Fibroblast of skin of right biceps (primary cell): ENCODE measurements around the gene FAM76A.
"Not testable (repeated sequence)": the region's sequence is repeated elsewhere in the genome, so short reads cannot be mapped to it uniquely, and the experiment has no call there.

Source experiments
- DNase-seq: peaks from one replicate; pipeline ENCODE4 v3.0.0-alpha.2; 2013

FAM76A gene

GRCh38 chr1:27782950-27783349 lies 57.2 kb downstream of the FAM76A start:
- no peak for DNase-seq

GRCh38 chr1:27784700-27785099 lies 58.9 kb downstream of the FAM76A start:
- no peak for DNase-seq

- DNase-seq, result peak; percentile 40
These were observed 60.2 kb downstream of the FAM76A start for GRCh38 chr1:27785781-27786455.

- DNase-seq, result peak; percentile 16
These were observed 62.1 kb downstream of the FAM76A start for GRCh38 chr1:27787895-27788294.

- DNase-seq, result peak; percentile 38
These were observed 63.8 kb downstream of the FAM76A start for GRCh38 chr1:27789540-27790041.

- DNase-seq, result not testable (repeated sequence)
These were observed 64.5 kb downstream of the FAM76A start for GRCh38 chr1:27790270-27790669.

- DNase-seq, result no peak
These were observed 69.8 kb downstream of the FAM76A start for GRCh38 chr1:27795601-27796000.

GRCh38 chr1:27804791-27805190 lies 79.0 kb downstream of the FAM76A start:
- no peak for DNase-seq

- DNase-seq, result no peak
These were observed 81.0 kb downstream of the FAM76A start for GRCh38 chr1:27806758-27807157.

- DNase-seq, result no peak
These were observed 81.6 kb downstream of the FAM76A start for GRCh38 chr1:27807385-27807784.

- DNase-seq, result not testable (repeated sequence)
These were observed 82.4 kb downstream of the FAM76A start for GRCh38 chr1:27808131-27808530.

- DNase-seq, result no peak
These were observed 84.1 kb downstream of the FAM76A start for GRCh38 chr1:27809883-27810282.

GRCh38 chr1:27811741-27812500 lies 86.2 kb downstream of the FAM76A start:
- no peak for DNase-seq
